Fibroblast of lung (primary cell): Measurements from ENCODE around the gene SETDB2. TPM values are rescaled to one million over a fixed set of nuclear protein-coding genes. Genes with fewer than 3 reads are reported as not detected.

Experiments used
- DNase-seq, 2 donors: peaks; one replicate each; pipeline versions ENCODE4 v3.0.0 to v3.0.0-alpha.2; 2010; ENCODE audit warnings: low read depth in 2 of 2
- H2AFZ ChIP-seq: 2 replicates; pipeline ENCODE4 v1.5.1; 2012; ENCODE audit warnings: low read length, control low read depth, inconsistent platforms
- H3K27ac ChIP-seq: 2 replicates; pipeline ENCODE4 v1.5.1; 2011; ENCODE audit warnings: low read length, control low read depth; ENCODE audit not compliant: insufficient read depth
- H3K27me3 ChIP-seq: 2 replicates; pipeline ENCODE4 v1.5.1; 2011; ENCODE audit warnings: mild to moderate bottlenecking, low read length; ENCODE audit not compliant: control insufficient read depth, insufficient read depth
- H3K36me3 ChIP-seq: 2 replicates; pipeline ENCODE4 v1.5.1; 2011; ENCODE audit warnings: low read length; ENCODE audit not compliant: control insufficient read depth, insufficient read depth
- H3K4me1 ChIP-seq: 2 replicates; pipeline ENCODE4 v1.5.1; 2011; ENCODE audit warnings: low read length; ENCODE audit not compliant: control insufficient read depth, insufficient read depth; ENCODE audit errors: extremely low read depth
- H3K4me2 ChIP-seq: 2 replicates; pipeline ENCODE4 v1.5.1; 2011; ENCODE audit warnings: low read length, control low read depth; ENCODE audit not compliant: insufficient read depth; ENCODE audit errors: extremely low read depth
- H3K4me3 ChIP-seq, 4 experiments: fragments of 200-600 bp in 1 of 4; sonication (generic) in 1 of 4; replicated peaks in 1 of 4; 2 replicates each; pipeline ENCODE4 v1.5.1; 2011 to 2016; ENCODE audit warnings: low read length in 4 of 4, low read depth in 3 of 4, mild to moderate bottlenecking in 3 of 4, control low read depth in 2 of 4, inconsistent platforms in 1 of 4, mixed read lengths in 1 of 4; ENCODE audit not compliant: insufficient read depth in 1 of 4; ENCODE audit errors: control extremely low read depth in 1 of 4
- H3K79me2 ChIP-seq: 2 replicates; pipeline ENCODE4 v1.5.1; 2012; ENCODE audit warnings: mild to moderate bottlenecking, low read length, inconsistent platforms; ENCODE audit not compliant: control insufficient read depth, insufficient read depth
- H3K9ac ChIP-seq: 2 replicates; pipeline ENCODE4 v1.5.1; 2011; ENCODE audit warnings: mild to moderate bottlenecking, low read length, control low read depth; ENCODE audit not compliant: insufficient read depth
- H3K9me3 ChIP-seq: 2 replicates; pipeline ENCODE4 v1.5.1; 2012; ENCODE audit warnings: low read depth, low read length; ENCODE audit not compliant: control insufficient read depth, insufficient read depth
- H4K20me1 ChIP-seq: 2 replicates; pipeline ENCODE4 v1.5.1; 2011; ENCODE audit warnings: low read length; ENCODE audit not compliant: control insufficient read depth, insufficient read depth; ENCODE audit errors: extremely low read depth
- EZH2 ChIP-seq: IDR thresholded peaks from 2 replicates; pipeline ENCODE4 v1.5.1; 2012; ENCODE audit warnings: low read length, control low read depth, mild to moderate bottlenecking; ENCODE audit errors: missing control alignments
- polyA plus RNA-seq, 2 donors: library from polyadenylated mRNA; depleted of rRNA in 1 of 2; stranded (reverse) in 1 of 2; unstranded in 1 of 2; fragments of >200 nt; gene quantifications; 2 replicates each; pipeline ENCODE4 v1.2.1, GENCODE V29; 2011 to 2012; ENCODE audit warnings: missing spikeins in 1 of 2
- total RNA-seq: library from RNA; depleted of rRNA; stranded (reverse); fragments of >200 nt; gene quantifications from 2 replicates; pipeline ENCODE4 v1.2.1, GENCODE V29; 2014
- TF ChIP-seq, protein P1 (sequence below), 2 donors: IDR thresholded peaks in 1 of 2; conservative IDR thresholded peaks in 1 of 2; 1 replicate in 1 of 2; 2 replicates in 1 of 2; pipeline ENCODE4 v1.5.1; 2011 to 2012; ENCODE audit warnings: low read length in 2 of 2, control low read depth in 1 of 2, inconsistent platforms in 1 of 2, low read depth in 1 of 2, mild to moderate bottlenecking in 1 of 2

SETDB2 gene
- total and polyA plus RNA-seq, 2 donors (not counting 1 experiment from before 2014, with no cell fraction given) = 10.4 to 13.7 TPM

DNA sequence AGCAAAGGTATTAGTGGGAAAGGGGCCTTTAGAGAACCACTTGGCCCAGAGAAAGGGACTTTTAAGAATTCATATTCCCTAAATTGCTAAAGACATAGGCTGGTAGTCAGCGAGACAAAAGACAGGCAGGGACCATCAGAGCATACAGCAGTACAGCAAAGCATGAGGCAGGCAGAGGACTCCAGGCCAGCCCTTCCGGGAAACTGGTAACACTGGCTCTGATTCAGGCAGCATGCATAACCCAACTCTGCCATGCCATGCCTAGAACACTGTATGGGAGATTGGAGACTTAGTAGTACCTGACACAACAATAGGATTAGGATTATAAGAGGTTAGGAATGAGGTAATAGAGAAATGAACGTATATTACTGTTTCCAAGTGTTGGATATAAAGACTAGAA is 35.1 kb upstream of the SETDB2 start:
- Histone ChIP-seq H3K27me3 (no peaks in the 10 kb centered on the region), H4K20me1 (no peaks in the 10 kb centered on the region), H3K4me2 (no peak overlapping the region), H3K36me3 (no peaks in the 10 kb centered on the region), H3K9me3 (no peaks in the 10 kb centered on the region), H3K79me2 (no peaks in the 10 kb centered on the region), H3K4me3 (no peak overlapping the region), H2AFZ (no peak overlapping the region), H3K4me1 (no peaks in the 10 kb centered on the region), H3K27ac (no peak overlapping the region), H3K9ac (no peak overlapping the region)
- no peak for DNase-seq
- TF ChIP-seq, protein P1, sequence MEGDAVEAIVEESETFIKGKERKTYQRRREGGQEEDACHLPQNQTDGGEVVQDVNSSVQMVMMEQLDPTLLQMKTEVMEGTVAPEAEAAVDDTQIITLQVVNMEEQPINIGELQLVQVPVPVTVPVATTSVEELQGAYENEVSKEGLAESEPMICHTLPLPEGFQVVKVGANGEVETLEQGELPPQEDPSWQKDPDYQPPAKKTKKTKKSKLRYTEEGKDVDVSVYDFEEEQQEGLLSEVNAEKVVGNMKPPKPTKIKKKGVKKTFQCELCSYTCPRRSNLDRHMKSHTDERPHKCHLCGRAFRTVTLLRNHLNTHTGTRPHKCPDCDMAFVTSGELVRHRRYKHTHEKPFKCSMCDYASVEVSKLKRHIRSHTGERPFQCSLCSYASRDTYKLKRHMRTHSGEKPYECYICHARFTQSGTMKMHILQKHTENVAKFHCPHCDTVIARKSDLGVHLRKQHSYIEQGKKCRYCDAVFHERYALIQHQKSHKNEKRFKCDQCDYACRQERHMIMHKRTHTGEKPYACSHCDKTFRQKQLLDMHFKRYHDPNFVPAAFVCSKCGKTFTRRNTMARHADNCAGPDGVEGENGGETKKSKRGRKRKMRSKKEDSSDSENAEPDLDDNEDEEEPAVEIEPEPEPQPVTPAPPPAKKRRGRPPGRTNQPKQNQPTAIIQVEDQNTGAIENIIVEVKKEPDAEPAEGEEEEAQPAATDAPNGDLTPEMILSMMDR (conservative IDR thresholded peaks at IDR 0.05 in 1 of 2, IDR thresholded peaks at IDR 0.05 in 1 of 2; ENCODE audit: low read depth in 1 of 2, low read length in 2 of 2) = no peak
- no peak for TF ChIP-seq EZH2

DNA sequence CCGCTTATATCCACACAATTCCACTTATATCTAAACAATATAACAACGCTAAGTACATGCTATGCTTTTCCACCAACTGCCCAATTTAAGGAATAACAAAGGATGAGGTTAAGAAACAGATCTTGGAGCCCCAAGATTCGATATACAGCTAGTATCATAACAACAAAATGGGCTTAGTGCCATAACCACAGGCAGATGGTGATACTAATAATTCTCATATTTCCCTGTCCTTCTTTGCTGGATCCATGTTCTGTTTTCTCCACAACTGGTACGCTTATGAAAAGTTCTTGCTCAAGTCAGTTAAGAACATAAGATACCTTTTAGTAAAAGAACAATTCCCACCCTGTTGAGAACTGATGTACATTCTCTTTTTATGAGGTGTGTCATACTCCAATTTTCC is 34.1 kb upstream of the SETDB2 start:
- Histone ChIP-seq H4K20me1 (no peaks in the 10 kb centered on the region), H3K4me3 (no peak overlapping the region), H3K27ac (no peak overlapping the region), H3K36me3 (no peaks in the 10 kb centered on the region), H3K9ac (no peak overlapping the region), H3K4me1 (no peaks in the 10 kb centered on the region), H3K27me3 (no peaks in the 10 kb centered on the region), H2AFZ (no peak overlapping the region), H3K79me2 (no peaks in the 10 kb centered on the region), H3K4me2 (no peak overlapping the region), H3K9me3 (no peaks in the 10 kb centered on the region)
- TF ChIP-seq, protein P1 (conservative IDR thresholded peaks at IDR 0.05 in 1 of 2, IDR thresholded peaks at IDR 0.05 in 1 of 2; ENCODE audit: low read depth in 1 of 2, low read length in 2 of 2) = no peak
- no peak for TF ChIP-seq EZH2
- DNase-seq = peak in 1 of 2 donors; percentile 28

DNA sequence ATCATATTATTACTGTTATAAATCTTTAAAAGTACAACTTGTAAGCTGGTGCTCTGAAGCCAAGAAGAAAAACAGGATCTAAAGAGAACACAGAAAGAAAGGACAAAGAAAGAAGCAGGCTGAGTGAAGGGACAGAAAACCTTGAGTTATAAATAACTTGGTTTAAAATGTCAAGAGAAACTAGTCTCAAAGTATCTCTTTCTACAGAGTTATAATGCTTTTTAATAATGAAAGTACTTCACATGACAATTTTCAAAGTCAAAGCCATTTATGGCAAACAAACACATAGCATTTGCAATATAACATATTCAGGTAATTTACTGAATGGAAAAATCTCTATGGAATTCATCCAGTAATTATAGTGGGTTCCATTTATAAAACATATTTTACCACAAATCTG is 33.6 kb upstream of the SETDB2 start:
- H3K9ac ChIP-seq = no peak overlapping the region
- H3K27ac ChIP-seq = no peak overlapping the region
- no peaks in the 10 kb centered on the region for H3K9me3 ChIP-seq
- no peak overlapping the region for H3K4me2 ChIP-seq
- no peak for DNase-seq
- H3K79me2 ChIP-seq = no peaks in the 10 kb centered on the region
- no peaks in the 10 kb centered on the region for H4K20me1 ChIP-seq
- no peaks in the 10 kb centered on the region for H3K36me3 ChIP-seq
- no peak overlapping the region for H2AFZ ChIP-seq
- no peaks in the 10 kb centered on the region for H3K27me3 ChIP-seq
- H3K4me1 ChIP-seq = no peaks in the 10 kb centered on the region
- H3K4me3 ChIP-seq = no peak overlapping the region
- no peak for TF ChIP-seq EZH2
- TF ChIP-seq, protein P1 (conservative IDR thresholded peaks at IDR 0.05 in 1 of 2, IDR thresholded peaks at IDR 0.05 in 1 of 2; ENCODE audit: low read depth in 1 of 2, low read length in 2 of 2) = no peak
